HG03439 (cell line): ENCODE data around the gene UQCR11.
A peak's percentile ranks its signal among the peaks of the same experiment; 100 is the strongest.

Experiments
- ATAC-seq: cut with Tn5 transposase; IDR thresholded peaks from one replicate; pipeline ENCODE4 v1.9.1; 2021; ENCODE audit warnings: mild to moderate bottlenecking, moderate library complexity; ENCODE audit not compliant: unreplicated experiment

Gene UQCR11

GRCh38 chr19:1572795-1573194, 32.5 kb downstream of the UQCR11 start:
- no peak for ATAC-seq

DNA sequence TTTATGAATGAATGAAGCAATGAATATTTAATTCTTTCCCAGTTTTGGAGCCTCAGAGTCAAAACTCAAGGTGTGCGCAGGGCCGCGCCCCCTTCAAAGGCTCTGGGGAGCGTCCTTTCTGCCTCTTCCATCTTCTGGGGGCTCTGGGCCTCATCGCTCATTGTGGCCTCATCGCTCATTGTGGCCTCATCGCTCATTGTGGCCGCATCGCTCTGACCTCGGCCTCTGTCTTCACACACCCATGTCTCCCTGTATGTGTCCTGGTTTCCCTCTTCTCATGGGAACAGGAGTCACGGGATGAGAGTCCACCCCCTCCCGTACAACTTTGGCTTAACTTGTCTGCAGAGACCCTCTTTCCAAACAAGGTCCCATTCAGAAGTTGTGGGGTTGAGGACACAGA, 33.9 kb downstream of the UQCR11 start:
- no peak for ATAC-seq

- ATAC-seq = no peak
Observed at GRCh38 chr19:1570836-1571235, 34.4 kb downstream of the UQCR11 start.

DNA sequence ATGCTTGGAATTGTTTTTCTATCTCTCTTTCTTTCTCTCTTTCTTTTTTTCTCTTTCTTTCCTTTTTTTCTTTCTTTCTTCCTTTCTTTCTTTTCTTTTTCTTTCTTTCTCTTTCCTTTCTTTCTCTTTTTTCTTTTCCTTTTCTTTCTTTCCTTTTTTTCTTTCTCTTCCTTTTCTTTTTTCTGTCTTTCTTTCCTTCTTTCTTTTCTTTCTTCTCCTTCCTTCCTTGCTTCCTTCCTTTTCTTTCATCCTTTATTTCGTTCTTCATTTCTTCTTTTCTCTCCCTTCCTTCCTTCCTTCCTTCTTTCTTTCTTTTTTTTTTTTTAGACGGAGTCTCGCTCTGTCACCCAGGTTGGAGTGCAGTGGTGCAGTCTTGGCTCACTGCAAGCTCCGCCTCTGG, 35.3 kb downstream of the UQCR11 start:
- ATAC-seq = no peak

DNA sequence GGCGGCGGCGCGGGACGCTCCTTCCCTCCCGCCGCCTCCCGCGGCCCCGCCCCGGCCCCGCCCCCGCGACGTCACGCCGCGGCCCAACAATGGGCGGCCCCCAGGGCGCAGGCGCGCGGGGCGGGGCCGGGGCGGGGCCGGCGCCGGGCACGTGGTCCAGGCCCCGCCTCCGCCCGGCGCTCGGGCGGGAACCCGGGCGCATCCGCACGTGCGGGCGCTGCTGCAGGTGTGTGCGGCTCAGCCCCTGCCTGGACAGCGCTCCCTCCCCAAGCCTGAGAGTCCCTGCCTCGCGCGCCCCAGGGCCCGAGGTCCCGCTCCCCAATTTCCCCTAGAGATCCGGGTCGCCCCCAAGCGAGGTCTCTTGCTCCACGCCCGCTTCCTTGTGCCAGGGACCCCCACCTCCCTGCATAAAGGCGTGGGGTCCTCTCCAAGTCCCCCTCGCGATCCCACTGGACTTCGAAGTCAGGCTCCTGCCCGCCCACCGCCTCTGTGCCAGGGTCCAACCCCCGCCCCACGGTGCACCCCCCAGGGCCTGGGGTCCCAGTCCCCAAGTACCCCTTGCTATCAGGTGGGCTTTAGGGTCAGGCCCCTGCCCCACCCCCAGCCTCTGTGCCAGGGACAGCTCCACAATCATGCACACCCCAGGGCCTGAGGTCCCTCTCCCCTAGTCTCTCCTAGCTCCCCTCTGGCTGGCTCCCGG, 36.8 kb downstream of the UQCR11 start, which contains the start of gene MEX3D:
MEX3D (minus strand) TSS at position 6 of the 700 bp plus-strand sequence. CDS start 267 bp downstream, outside the sequence.
- ATAC-seq = peak; percentile 60

- ATAC-seq = no peak
Observed at GRCh38 chr19:1567848-1568227, 37.4 kb downstream of the UQCR11 start.

- ATAC-seq = no peak
Observed at GRCh38 chr19:1567116-1567847, 38.0 kb downstream of the UQCR11 start.

GRCh38 chr19:1566392-1567115, 38.7 kb downstream of the UQCR11 start:
- ATAC-seq = no peak

GRCh38 chr19:1563251-1563650, 42.0 kb downstream of the UQCR11 start:
- no peak for ATAC-seq

DNA sequence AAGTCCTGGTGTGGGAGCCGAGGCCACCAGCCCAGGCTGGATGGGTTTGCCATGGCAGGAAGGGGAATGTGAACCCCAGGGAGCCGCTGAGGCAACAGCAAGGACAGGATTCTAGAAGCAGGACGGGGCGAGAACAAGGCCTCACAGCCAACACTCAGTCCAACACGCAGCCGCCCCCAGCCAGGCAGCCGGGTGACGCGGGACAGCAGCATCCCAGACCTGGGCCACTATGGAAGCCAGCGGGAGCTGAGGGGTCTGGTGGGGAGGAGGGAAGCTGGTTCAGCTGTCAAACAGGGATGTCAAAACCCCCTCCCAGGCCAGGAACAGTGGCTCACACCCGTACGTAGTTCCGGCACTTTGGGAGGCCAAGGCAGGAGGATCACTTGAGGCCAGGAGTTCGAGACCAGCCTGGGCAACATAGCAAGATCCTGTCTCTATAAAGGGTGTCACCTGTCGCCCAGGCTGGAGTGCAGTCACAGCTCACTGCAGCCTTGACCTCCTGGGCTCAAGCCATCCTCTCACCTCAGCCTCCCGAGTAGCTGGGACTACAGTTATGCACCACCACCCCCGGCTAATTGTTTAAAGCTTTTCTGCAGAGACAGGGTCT, 43.9 kb downstream of the UQCR11 start:
- no peak for ATAC-seq

DNA sequence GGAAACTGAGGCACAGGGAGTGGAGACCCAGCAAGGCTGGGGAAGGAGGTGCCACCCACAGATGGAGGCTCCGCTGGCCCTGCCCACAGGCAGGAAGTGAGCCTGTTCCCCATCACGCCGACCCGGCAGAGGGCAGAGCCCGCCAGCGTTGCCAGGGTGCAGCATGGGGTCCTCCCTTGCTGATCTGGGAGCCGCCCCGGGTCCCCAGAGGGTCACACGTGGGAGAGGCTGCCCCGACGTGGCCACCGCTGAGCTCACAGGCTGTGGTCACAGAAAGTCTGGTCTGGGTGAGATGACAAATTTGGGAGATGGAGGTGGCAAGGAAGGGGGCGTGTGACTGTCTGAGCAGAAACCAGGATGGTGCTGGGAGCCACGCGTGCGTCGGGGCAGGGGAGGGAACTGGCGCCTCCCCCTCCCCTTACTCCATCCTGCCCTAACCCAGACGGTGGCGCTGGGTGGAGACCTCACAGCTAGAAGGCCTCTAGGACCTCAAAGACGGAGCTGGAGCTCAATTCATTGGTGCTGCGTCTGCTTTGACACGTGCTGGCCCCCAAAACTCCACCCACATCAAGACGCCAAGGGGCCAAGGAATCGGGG, 44.9 kb downstream of the UQCR11 start:
- no peak for ATAC-seq

GRCh38 chr19:1558552-1558951, 46.7 kb downstream of the UQCR11 start:
- ATAC-seq = no peak

GRCh38 chr19:1556390-1557070, 48.7 kb downstream of the UQCR11 start:
- ATAC-seq = no peak

DNA sequence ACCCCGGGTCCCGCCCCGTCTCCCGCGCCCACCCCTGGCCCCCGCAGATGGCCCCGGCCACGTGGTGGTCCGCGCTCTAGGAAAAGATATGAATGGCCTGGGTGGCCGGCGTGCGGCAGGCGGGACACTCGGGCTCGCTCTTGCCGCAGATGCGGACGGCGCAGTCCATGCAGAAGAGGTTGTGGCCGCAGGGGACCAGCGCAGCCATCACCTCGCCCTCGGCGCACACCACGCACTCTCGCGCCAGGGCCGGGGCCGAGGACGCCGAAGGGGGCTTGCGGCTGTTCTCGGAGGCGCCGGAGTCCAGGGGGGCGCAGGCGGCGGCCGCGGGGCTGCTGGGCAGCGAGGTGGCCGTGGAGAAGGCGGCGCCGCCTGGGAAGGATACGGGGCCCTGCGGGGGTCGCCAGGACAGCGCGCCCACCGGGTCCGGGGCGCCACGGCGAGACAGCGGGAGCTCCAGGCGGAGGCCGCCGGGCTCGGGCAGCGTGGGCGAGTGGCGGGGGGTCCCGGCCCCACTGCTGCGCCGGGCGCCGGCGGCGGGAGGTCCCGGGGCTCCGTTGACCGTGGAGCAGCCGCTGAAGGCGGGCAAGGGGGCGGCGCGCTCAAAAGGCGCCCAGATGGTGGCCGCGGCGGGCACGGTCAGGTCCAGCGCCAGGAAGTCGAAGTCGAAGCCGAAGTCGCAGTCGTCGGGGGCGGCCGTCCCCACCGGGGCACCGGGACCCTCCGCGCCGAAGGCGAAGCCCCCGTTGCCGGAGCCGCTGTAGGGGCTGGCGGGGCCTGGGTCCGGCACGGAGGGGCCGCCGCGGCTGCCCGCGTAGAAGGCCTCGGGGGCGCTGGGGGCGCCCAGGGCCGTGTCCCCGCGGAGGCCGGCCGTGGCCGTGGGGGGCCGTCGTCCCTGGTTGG, 49.5 kb downstream of the UQCR11 start:
- no peak for ATAC-seq

- no peak for ATAC-seq
Observed at GRCh38 chr19:1554968-1555367, 50.3 kb downstream of the UQCR11 start.

GRCh38 chr19:1553415-1553814, 51.8 kb downstream of the UQCR11 start:
- ATAC-seq = no peak

DNA sequence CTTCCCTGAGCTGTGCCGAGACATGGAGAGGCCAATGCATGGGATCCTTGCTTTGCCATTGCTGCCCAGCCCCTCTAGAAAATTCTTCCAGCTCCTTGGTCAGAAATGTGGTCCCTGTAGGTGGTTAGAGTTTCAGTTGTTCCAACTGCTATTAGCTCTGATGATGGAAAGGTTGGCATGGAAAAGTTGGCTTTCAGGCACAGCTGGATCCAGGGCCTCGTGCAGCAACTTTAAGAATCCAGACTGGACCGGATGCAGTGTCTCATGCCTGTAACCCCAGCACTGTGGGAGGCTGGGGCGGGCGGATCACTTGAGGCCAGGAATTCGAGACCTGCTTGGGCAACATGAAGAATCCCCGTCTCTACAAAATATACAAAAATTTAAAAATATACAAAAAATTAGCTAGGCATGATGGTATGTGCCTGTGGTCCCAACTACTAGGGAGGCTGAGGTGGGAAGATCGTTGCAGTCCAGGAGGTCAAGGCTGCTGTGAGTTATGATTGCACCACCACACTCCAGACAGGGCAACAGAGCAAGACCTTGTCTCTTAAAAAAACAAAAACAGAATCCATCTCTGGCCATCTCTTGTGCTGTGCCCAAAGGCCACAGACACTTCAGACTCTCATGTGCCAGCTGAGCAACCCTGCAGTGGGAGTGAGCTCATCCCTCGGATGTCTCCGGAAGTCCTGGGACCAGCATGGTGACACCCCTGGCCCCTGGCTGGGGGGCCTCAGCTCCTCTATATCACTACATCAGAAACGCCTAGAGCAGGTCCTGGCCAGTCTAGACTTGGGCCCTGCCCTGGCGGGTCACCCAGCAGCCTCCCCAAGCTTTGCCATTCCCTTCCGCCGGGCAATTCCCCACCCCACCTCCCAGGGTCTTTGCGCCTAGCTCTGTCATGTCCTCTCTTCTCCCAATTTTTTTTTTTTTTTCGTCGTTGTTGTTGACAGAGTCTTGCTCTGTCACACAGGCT, 53.9 kb downstream of the UQCR11 start:
- no peak for ATAC-seq

GRCh38 chr19:1549332-1549945, 55.8 kb downstream of the UQCR11 start:
- no peak for ATAC-seq
